NK-92 (cell line): ENCODE data around the gene RETSAT.
"Not testable (repeated sequence)": the region's sequence is repeated elsewhere in the genome, so short reads cannot be mapped to it uniquely, and the experiment has no call there.

Experiments used
- DNase-seq: peaks from one replicate; lab custom pipeline; 2025; ENCODE audit not compliant: unreplicated experiment; lab: John Stamatoyannopoulos, UW

RETSAT gene

GRCh38 chr2:85334928-85335327 is 19.4 kb downstream of the RETSAT start:
- DNase-seq: no peak

- DNase-seq: not testable (repeated sequence)
These were observed 20.5 kb downstream of the RETSAT start for GRCh38 chr2:85333877-85334276.

GRCh38 chr2:85330839-85331636 is 23.3 kb downstream of the RETSAT start:
- no peak for DNase-seq

- not testable (repeated sequence) for DNase-seq
These were observed 24.6 kb downstream of the RETSAT start for GRCh38 chr2:85329701-85330100.

GRCh38 chr2:85329181-85329651 is 25.1 kb downstream of the RETSAT start:
- DNase-seq: no peak

- DNase-seq: peak; percentile 62
These were observed 26.3 kb downstream of the RETSAT start, which contains the start of gene TGOLN2 for GRCh38 chr2:85327822-85328617. TGOLN2 (minus strand) TSS chr2:85327989; CDS start chr2:85327962, 27 bp downstream.

- DNase-seq: no peak
These were observed 27.0 kb downstream of the RETSAT start for GRCh38 chr2:85327160-85327821.

GRCh38 chr2:85326406-85327159 is 27.7 kb downstream of the RETSAT start:
- no peak for DNase-seq

GRCh38 chr2:85325466-85325811 is 28.9 kb downstream of the RETSAT start:
- no peak for DNase-seq

- no peak for DNase-seq
These were observed 29.5 kb downstream of the RETSAT start for GRCh38 chr2:85324639-85325465.

GRCh38 chr2:85323988-85324367 is 30.4 kb downstream of the RETSAT start:
- DNase-seq: not testable (repeated sequence)

- no peak for DNase-seq
These were observed 30.9 kb downstream of the RETSAT start for GRCh38 chr2:85323351-85323987.

- no peak for DNase-seq
These were observed 34.5 kb downstream of the RETSAT start for GRCh38 chr2:85319796-85320195.

- no peak for DNase-seq
These were observed 35.9 kb downstream of the RETSAT start for GRCh38 chr2:85318222-85319074.

GRCh38 chr2:85315921-85316320 is 38.4 kb downstream of the RETSAT start:
- not testable (repeated sequence) for DNase-seq

- DNase-seq: no peak
These were observed 39.5 kb downstream of the RETSAT start for GRCh38 chr2:85314884-85315242.

- DNase-seq: no peak
These were observed 41.9 kb downstream of the RETSAT start for GRCh38 chr2:85312404-85312803.

GRCh38 chr2:85310330-85310729 is 44.0 kb downstream of the RETSAT start:
- no peak for DNase-seq
